Mucosa of rectum (tissue), 2 donors: ENCODE data around the gene SLC38A2.
A peak's percentile ranks its signal among the peaks of the same experiment; 100 is the strongest.

Source experiments
- H3K27ac ChIP-seq, 2 donors: one replicate each; pipeline ENCODE4 v1.7.0; 2013; ENCODE audit warnings: inconsistent platforms in 2 of 2, low read depth in 2 of 2, low read length in 2 of 2
- H3K27me3 ChIP-seq, 2 donors: one replicate each; pipeline ENCODE4 v1.7.0; 2013; ENCODE audit warnings: low read length in 2 of 2; ENCODE audit not compliant: control insufficient read depth in 2 of 2, insufficient read depth in 2 of 2
- H3K36me3 ChIP-seq, 2 donors: one replicate each; pipeline ENCODE4 v1.7.0; 2013; ENCODE audit warnings: low read length in 2 of 2; ENCODE audit not compliant: control insufficient read depth in 2 of 2, insufficient read depth in 2 of 2
- H3K4me1 ChIP-seq, 2 donors: one replicate each; pipeline ENCODE4 v1.7.0; 2013; ENCODE audit warnings: low read length in 2 of 2, mild to moderate bottlenecking in 1 of 2; ENCODE audit not compliant: control insufficient read depth in 2 of 2, insufficient read depth in 2 of 2
- H3K4me3 ChIP-seq, 2 donors: one replicate each; pipeline ENCODE4 v1.7.0; 2013; ENCODE audit warnings: low read length in 2 of 2
- H3K9ac ChIP-seq, 2 donors: one replicate each; pipeline ENCODE4 v1.7.0; 2013; ENCODE audit warnings: low read length in 2 of 2, low read depth in 1 of 2, mild to moderate bottlenecking in 1 of 2
- H3K9me3 ChIP-seq, 2 donors: one replicate each; pipeline ENCODE4 v1.7.0; 2013; ENCODE audit warnings: low read length in 2 of 2; ENCODE audit not compliant: control insufficient read depth in 2 of 2
- donor health status: healthy.
- donor health status: Normal muscosa, but diverticular disease.

The SLC38A2 gene

DNA sequence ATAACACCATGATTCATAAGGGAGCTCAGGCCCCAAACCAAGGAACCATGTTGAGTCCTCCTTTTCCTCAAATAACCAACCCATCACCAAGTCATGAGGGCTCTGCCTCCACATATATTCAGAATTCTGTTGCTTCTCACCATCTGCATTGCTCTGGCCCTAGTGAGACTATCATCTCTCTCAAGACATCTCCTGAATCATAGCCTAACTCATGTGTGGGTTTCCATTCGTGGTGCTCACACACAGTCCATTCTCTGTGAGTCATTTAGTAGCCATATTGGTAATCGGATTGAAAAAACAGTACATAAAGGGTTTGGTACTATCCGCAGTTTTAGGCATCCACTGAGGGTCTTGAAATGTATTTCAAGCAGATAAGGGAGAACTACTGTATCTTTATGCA is 5.1 kb upstream of the SLC38A2 start:
- Histone ChIP-seq H3K27ac (no peak overlapping the region), H3K27me3 (no peaks in the 10 kb centered on the region), H3K9ac (no peak overlapping the region), H3K9me3 (no peaks in the 10 kb centered on the region), H3K4me1 (peaks cover 11 to 15% of the 10 kb centered on the region in 2 donors), H3K4me3 (no peak overlapping the region), H3K36me3 (no peaks in the 10 kb centered on the region)

DNA sequence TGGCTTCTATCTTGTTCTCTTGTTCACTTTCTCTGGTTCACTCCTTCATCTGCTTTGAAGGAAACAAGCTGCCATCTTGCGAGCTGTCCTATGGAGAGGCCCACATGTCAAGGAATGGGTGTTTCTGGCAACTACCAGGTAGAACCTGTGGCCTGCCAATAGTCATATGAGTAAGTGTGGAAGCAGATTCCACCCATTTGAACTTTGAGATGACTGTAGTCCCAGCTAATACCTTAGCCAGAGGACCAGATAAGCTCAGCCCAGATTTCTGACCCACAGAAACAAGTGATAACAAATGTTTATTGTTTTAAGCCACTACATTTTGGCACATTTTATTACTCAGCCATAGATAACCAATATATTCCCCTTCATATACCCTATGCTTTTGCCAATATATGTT is 4.0 kb upstream of the SLC38A2 start:
- no peaks in the 10 kb centered on the region for H3K36me3 ChIP-seq
- H3K27me3 ChIP-seq: no peaks in the 10 kb centered on the region
- H3K9ac ChIP-seq: no peak overlapping the region
- H3K4me1 ChIP-seq: peaks cover 6 to 9% of the 10 kb centered on the region in 2 donors
- no peak overlapping the region for H3K27ac ChIP-seq
- H3K4me3 ChIP-seq: no peak overlapping the region
- H3K9me3 ChIP-seq: no peaks in the 10 kb centered on the region

DNA sequence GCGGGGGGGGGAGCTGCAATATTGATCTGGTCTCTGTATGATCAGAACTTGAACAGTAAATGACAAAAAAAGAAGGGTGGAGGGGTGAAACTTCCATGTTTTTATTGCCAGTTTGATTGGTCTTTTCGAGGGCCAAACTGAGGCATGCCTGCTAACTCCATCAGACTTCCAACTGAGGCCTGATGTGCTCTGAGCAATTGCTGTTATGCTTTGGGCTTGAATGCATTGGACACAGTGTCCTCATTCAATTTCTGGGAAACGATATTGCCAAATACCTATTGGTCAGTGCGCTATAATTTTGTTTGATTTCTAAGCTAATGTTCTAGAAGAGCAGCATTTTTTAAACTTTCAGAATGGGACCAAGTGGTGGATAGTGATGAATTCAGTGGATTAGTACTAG is 2.1 kb upstream of the SLC38A2 start:
- Histone ChIP-seq H3K36me3 (peaks cover 3 to 4% of the 10 kb centered on the region in 2 donors), H3K4me1 (peaks cover 13 to 14% of the 10 kb centered on the region in 2 donors), H3K27ac (no peak overlapping the region), H3K4me3 (no peak overlapping the region), H3K9ac (no peak overlapping the region), H3K9me3 (no peaks in the 10 kb centered on the region), H3K27me3 (no peaks in the 10 kb centered on the region)

DNA sequence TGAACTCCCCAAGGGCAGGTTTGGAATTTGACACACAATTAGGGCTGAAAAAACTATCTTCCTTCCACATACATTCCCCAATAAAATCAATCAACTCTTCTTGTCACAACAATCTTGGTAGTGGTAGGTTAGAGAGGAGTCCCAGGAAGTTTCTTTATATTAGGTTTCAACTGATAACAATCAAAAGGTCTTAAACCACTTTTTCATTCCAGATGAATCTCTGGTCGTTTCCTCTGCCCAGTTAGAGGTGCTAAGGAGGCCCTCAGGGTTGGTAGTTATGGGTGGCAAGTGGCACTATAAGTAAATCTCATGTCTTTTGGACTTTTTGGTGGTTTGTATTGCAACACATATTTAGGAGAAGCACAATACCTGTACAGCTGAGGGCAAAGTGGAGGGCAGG is 1.7 kb upstream of the SLC38A2 start:
- H3K4me3 ChIP-seq: no peak overlapping the region
- peaks cover 7 to 8% of the 10 kb centered on the region in 2 donors for H3K36me3 ChIP-seq
- no peaks in the 10 kb centered on the region for H3K27me3 ChIP-seq
- no peak overlapping the region for H3K27ac ChIP-seq
- peaks cover 17% of the 10 kb centered on the region in 2 donors for H3K4me1 ChIP-seq
- no peak overlapping the region for H3K9ac ChIP-seq
- H3K9me3 ChIP-seq: no peaks in the 10 kb centered on the region

DNA sequence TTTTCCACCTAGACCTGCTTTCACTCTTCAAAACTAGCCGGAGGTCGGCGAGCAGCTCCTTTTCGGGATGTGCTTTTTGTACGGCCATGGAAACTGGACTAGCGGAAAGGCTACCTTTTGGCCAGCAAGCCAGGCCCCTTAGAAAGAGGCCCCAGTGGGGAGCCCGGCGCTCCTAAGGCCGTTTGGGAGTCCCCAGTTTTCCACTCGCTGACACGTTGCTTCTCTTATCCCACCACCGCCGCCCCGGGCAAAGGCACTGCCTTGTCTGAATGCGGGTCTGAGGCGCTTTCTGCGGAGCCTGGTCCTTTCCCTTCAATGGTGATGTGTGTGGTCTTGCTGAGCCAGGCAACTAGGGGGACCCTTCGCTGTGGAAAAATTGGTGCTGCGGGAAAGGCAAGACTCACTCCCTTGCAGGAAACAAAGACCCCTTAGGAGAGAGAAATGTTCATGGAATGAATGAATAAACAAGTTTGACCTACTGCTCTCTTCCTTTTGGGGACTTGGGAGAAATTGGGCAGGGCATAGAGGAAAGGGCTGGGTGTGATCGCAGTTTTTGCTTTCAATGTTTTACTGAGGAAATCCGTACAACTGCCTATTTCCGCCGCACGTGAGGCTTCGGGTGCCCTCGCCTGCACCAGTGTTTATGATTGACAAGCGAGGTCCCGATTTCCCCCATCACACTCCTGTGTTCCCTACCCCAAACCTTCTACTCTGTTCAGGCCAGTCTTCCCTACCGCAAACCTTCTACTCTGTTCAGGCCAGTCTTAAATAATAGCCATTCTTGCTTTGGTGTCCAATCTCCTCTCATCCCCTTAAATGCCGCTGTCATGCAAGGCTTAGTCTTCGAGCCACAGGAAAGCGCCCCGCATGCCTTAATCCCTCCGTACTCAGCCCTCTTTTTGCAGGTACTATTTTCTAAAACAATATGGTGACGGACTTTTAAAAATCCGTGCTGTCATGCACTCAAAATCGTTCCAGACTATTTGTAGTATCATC is 1.0 kb upstream of the SLC38A2 start:
- H3K4me3 ChIP-seq: peak overlapping the region; percentile 86 to 98

DNA sequence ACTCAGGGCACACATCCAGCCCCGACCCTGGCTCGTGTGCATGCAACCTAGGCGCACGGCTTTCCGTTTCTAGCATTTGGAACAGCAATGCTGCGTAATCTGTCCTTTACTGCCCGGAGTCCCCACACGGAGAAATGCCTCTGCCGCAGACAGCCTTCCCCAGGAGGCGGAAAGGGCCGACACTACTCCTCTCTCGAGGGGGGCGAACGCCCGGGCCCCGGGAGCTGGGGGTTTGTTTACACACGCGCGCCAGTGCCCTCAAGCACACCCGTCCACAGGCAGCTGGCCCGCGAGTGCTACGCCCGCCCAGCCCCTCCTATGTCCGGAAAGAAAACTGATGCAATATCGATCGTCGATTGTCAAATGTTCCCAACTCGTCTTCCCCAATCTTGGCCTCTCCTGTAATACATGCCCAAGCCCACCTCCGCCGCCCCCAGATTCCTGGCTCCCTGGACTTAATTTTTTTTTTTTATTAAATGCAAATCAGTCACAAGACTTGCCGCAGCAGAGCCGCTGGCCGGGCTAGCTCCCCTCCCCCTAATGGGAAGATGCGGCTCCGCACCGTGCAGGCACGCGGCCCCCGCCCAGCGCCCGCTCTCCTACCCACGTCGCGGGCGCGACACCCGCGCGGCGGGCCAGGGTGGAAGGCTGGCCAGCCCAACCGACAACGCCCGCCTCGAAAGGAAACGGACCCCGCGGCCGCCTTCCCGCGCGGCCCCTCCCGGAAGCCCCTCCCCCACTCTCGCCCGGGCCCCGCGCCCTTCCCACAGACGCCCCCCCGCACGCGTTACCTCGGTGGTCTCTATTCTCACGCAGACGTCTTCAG is 642 bp downstream of the SLC38A2 start:
- Histone ChIP-seq H3K4me3 (peak overlapping the region; percentile 88 to 98), H3K36me3 (peaks cover 30 to 31% of the 10 kb centered on the region in 2 donors), H3K27ac (peak overlapping the region; percentile 96 to 98), H3K9ac (peak overlapping the region; percentile 94 to 95), H3K27me3 (no peaks in the 10 kb centered on the region), H3K9me3 (no peaks in the 10 kb centered on the region), H3K4me1 (peaks cover 38 to 41% of the 10 kb centered on the region in 2 donors)

More for the DNA sequence above, 1.0 kb upstream of the SLC38A2 start:
- peak overlapping the region; percentile 89 to 96 for H3K9ac ChIP-seq
- H3K9me3 ChIP-seq: no peaks in the 10 kb centered on the region
- peaks cover 24 to 25% of the 10 kb centered on the region in 2 donors for H3K4me1 ChIP-seq
- H3K36me3 ChIP-seq: peaks cover 14 to 15% of the 10 kb centered on the region in 2 donors
- H3K27me3 ChIP-seq: no peaks in the 10 kb centered on the region
- peak overlapping the region; percentile 96 to 98 for H3K27ac ChIP-seq

DNA sequence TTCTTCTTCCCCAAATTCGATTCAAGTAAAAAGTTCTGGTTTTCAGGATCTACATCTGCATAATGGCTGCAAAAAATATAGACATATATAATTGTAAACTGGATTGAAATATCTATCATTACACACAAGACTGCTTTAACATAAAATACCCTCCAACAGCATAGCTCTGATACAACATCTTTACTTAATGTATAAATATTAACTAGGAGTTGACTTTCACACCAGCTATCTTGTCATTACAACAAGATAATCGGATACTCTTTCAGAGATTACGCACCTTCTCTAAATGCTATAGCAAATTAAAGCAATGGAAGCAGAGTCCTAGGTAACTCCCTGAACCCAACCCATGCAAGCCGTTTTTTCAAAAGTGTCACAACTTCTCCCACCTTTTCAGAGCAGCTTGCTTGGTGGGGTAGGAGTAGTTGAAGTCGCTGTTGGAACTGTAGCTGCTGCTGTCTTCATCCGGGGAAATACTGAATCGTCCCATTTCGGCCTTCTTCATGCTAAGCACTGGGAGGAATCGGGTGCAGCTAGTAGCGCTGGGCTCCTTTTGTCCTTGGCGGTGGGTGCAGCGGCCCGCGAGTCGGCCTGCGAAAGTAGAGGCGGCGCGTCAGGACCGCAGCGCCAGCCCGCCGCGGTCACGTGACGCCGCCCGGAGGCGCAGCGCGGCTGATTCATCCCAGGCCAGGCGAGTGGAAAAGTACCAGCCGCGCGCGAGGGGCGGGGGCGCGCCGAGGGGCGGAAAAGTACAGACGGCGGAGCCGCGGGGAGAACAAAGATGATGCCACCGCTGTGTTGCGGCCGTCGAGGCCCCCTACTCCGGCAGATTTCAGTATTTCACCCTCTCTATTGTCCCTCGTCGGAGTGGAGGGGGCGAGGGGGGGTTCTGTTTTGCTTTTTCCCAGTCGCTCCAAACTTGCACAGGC is 1.5 kb downstream of the SLC38A2 start:
- Histone ChIP-seq H3K9ac (peak overlapping the region; percentile 94 to 95), H3K4me1 (peaks cover 46 to 48% of the 10 kb centered on the region in 2 donors), H3K4me3 (peak overlapping the region; percentile 88 to 98), H3K9me3 (no peaks in the 10 kb centered on the region), H3K36me3 (peaks cover 38 to 40% of the 10 kb centered on the region in 2 donors), H3K27ac (peak overlapping the region; percentile 96 to 98), H3K27me3 (no peaks in the 10 kb centered on the region)

DNA sequence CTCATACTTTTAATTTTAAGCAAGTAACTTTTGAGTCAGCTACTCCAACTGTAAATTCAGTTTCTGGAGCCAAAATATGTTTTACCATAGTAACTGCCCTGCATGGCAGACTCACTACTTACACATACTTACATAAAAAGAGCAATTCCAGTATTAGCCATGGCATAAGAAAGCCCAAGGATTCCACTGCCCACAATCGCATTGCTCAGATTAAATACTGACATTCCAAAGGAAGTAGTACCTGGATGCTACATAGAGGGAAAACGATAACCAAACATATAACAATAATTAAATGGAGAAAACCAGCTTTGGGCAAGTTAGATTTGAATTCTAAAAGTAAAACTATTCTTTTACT is 2.2 kb downstream of the SLC38A2 start:
- Histone ChIP-seq H3K9me3 (no peaks in the 10 kb centered on the region), H3K36me3 (peaks cover 44 to 46% of the 10 kb centered on the region in 2 donors), H3K9ac (peak overlapping the region; percentile 94 to 95), H3K27me3 (no peaks in the 10 kb centered on the region), H3K27ac (peak overlapping the region; percentile 96 to 98), H3K4me1 (peaks cover 52 to 55% of the 10 kb centered on the region in 2 donors), H3K4me3 (peak overlapping the region; percentile 88 to 98)
